Epithelial cell of esophagus (primary cell): ENCODE data around the gene LINGO3.

Experiments
- DNase-seq: peaks from one replicate; pipeline ENCODE4 v3.0.0; 2010; ENCODE audit warnings: low read depth
- H3K4me3 ChIP-seq: 2 replicates; pipeline ENCODE4 v1.5.1; 2011; ENCODE audit warnings: mild to moderate bottlenecking, low read length, control low read depth
- CTCF ChIP-seq: IDR thresholded peaks from 2 replicates; pipeline ENCODE4 v1.5.1; 2011; ENCODE audit warnings: low read depth, mild to moderate bottlenecking, low read length, control low read depth, inconsistent platforms; ENCODE audit not compliant: insufficient read depth; ENCODE audit errors: missing control alignments

The LINGO3 gene

GRCh38 chr19:2343289-2343982 lies 35.5 kb upstream of the LINGO3 start:
- no peak for TF ChIP-seq CTCF
- no peak overlapping the region for H3K4me3 ChIP-seq
- DNase-seq, result no peak

GRCh38 chr19:2342656-2343288 lies 34.8 kb upstream of the LINGO3 start:
- TF ChIP-seq CTCF, result no peak
- DNase-seq, result no peak
- H3K4me3 ChIP-seq, result no peak overlapping the region

DNA sequence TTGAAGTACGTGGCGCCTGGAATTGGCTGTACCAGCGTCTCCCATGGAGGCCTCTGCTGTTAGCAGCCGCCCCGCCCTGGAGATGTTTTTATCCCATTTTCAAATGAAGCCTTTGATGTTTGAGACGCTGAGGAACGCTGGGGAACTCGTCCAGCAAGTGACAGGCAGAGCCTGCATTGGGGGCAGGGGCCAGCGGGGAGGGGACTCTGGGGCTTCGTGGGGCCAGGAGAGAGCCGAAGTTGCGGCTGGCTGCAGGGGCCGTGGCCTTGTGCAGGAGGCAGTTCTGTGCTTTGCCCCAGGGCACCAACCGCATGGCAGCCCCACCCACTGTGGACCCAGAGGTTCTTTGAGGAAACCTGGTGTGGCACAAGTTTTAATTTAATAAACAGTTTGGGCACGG lies 34.0 kb upstream of the LINGO3 start:
- no peak overlapping the region for H3K4me3 ChIP-seq
- no peak for TF ChIP-seq CTCF
- DNase-seq, result no peak

GRCh38 chr19:2341244-2341751 lies 33.3 kb upstream of the LINGO3 start:
- H3K4me3 ChIP-seq, result no peak overlapping the region
- no peak for DNase-seq
- TF ChIP-seq CTCF, result no peak

- no peak overlapping the region for H3K4me3 ChIP-seq
- no peak for DNase-seq
- no peak for TF ChIP-seq CTCF
These were observed 32.7 kb upstream of the LINGO3 start for GRCh38 chr19:2340496-2341243.

DNA sequence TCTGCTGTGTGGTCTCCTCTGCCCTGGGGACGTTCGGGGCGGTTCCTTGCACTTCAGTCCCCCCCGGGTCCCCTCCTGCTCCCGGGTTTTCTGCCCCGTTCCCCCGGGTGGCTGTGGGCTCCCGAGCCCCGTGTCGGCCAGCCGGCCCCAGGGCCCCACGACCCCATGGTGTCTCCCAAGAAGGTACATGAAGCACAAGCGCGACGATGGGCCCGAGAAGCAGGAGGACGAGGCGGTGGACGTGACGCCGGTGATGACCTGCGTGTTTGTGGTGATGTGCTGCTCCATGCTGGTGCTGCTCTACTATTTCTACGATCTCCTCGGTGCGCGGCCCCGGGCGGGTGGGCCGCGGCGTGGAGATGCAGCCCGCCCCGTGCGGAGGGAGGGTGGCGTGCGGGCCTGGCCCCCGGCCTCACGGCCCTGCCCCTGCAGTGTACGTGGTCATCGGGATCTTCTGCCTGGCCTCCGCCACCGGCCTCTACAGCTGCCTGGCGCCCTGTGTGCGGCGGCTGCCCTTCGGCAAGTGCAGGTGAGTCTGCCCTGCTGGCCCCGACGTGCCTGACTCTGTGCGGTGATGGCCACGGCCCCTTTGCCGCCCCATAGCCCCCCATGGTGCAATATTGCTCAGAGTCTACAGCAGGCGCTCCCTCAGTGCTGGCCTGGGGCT lies 31.8 kb upstream of the LINGO3 start:
- DNase-seq, result no peak
- H3K4me3 ChIP-seq, result no peak overlapping the region
- TF ChIP-seq CTCF, result no peak
